A549 (cell line): ENCODE measurements around the gene SKAP1.

Experiments used
- CEBPB ChIP-seq, 2 experiments: fragments of >200 bp in 1 of 2; sonication (Bioruptor Twin) in 1 of 2; formaldehyde crosslinking in 1 of 2; IDR thresholded peaks; 2 replicates each; pipeline ENCODE4 v1.6.1; 2012 to 2016
- MAFK ChIP-seq: fragments of 450-650 bp; IDR thresholded peaks from 2 replicates; pipeline ENCODE4 v1.6.1; 2014; ENCODE audit not compliant: partially characterized antibody
- NR3C1 ChIP-seq: fragments of >200 bp; sonication (Bioruptor Twin); formaldehyde crosslinking; IDR thresholded peaks from 3 replicates; pipeline ENCODE4 v1.6.1; 2017
- POLR2A ChIP-seq: IDR thresholded peaks from 2 replicates; pipeline ENCODE4 v1.6.1; 2012; ENCODE audit warnings: mild to moderate bottlenecking, low read length
- RAD21 ChIP-seq, 2 experiments: fragments of >200 bp in 1 of 2; sonication (Bioruptor Twin) in 1 of 2; formaldehyde crosslinking in 1 of 2; IDR thresholded peaks in 1 of 2; conservative IDR thresholded peaks in 1 of 2; 2 replicates in 1 of 2; 3 replicates in 1 of 2; pipeline ENCODE4 v1.6.1; 2012 to 2018; ENCODE audit warnings: inconsistent platforms in 1 of 2
- REST ChIP-seq: fragments of 200-600 bp; sonication (generic); IDR thresholded peaks from 2 replicates; pipeline ENCODE4 v1.6.1; 2016; ENCODE audit warnings: antibody characterized with exemption, mild to moderate bottlenecking, moderate library complexity
- RFX5 ChIP-seq: fragments of 450-650 bp; IDR thresholded peaks from 2 replicates; pipeline ENCODE4 v1.7.1; 2014; ENCODE audit warnings: antibody characterized with exemption, mild to moderate bottlenecking, moderate library complexity
- SREBF2 ChIP-seq: fragments of 450-650 bp; IDR thresholded peaks from 2 replicates; pipeline ENCODE4 v1.6.1; 2014; ENCODE audit warnings: mild to moderate bottlenecking, moderate library complexity
- TP53 ChIP-seq: fragments of 250-450 bp; sonication (Bioruptor Pico); IDR thresholded peaks from 2 replicates; pipeline ENCODE4 v1.5.0; 2021; ENCODE audit warnings: mild to moderate bottlenecking, moderate library complexity
- ZFP36 ChIP-seq: fragments of 450-650 bp; IDR thresholded peaks from 2 replicates; pipeline ENCODE4 v1.6.1; 2014; ENCODE audit warnings: borderline replicate concordance; ENCODE audit not compliant: partially characterized antibody
- TF ChIP-seq, protein P1 (sequence below): fragments of >200 bp; sonication (Bioruptor Twin); formaldehyde crosslinking; IDR thresholded peaks from 3 replicates; pipeline ENCODE4 v1.5.1; 2016
- TF ChIP-seq, protein P2 (sequence below): fragments of 450-650 bp; IDR thresholded peaks from 2 replicates; pipeline ENCODE4 v1.6.1; 2014; ENCODE audit warnings: antibody characterized with exemption
- TF ChIP-seq, protein P3 (sequence below): fragments of >200 bp; sonication (Bioruptor Twin); formaldehyde crosslinking; IDR thresholded peaks from 3 replicates; pipeline ENCODE4 v1.6.1; 2016
- TF ChIP-seq, protein P4 (sequence below): IDR thresholded peaks from 2 replicates; pipeline ENCODE4 v1.6.1; 2012

GRCh38 chr17:48406936-48407567 lies 23.0 kb downstream of the SKAP1 start:
- TF ChIP-seq, protein P1, sequence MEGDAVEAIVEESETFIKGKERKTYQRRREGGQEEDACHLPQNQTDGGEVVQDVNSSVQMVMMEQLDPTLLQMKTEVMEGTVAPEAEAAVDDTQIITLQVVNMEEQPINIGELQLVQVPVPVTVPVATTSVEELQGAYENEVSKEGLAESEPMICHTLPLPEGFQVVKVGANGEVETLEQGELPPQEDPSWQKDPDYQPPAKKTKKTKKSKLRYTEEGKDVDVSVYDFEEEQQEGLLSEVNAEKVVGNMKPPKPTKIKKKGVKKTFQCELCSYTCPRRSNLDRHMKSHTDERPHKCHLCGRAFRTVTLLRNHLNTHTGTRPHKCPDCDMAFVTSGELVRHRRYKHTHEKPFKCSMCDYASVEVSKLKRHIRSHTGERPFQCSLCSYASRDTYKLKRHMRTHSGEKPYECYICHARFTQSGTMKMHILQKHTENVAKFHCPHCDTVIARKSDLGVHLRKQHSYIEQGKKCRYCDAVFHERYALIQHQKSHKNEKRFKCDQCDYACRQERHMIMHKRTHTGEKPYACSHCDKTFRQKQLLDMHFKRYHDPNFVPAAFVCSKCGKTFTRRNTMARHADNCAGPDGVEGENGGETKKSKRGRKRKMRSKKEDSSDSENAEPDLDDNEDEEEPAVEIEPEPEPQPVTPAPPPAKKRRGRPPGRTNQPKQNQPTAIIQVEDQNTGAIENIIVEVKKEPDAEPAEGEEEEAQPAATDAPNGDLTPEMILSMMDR, result no peak
- TF ChIP-seq RAD21 (conservative IDR thresholded peaks at IDR 0.05 in 1 of 2, IDR thresholded peaks at IDR 0.05 in 1 of 2) (no peak), SREBF2 (no peak), REST (no peak), RFX5 (no peak), CEBPB (IDR thresholded peaks at IDR 0.05) (no peak), TP53 (no peak), ZFP36 (no peak), MAFK (no peak), NR3C1 (no peak), POLR2A (no peak)
- TF ChIP-seq, protein P2, sequence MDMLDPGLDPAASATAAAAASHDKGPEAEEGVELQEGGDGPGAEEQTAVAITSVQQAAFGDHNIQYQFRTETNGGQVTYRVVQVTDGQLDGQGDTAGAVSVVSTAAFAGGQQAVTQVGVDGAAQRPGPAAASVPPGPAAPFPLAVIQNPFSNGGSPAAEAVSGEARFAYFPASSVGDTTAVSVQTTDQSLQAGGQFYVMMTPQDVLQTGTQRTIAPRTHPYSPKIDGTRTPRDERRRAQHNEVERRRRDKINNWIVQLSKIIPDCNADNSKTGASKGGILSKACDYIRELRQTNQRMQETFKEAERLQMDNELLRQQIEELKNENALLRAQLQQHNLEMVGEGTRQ, result no peak
- TF ChIP-seq, protein P3, sequence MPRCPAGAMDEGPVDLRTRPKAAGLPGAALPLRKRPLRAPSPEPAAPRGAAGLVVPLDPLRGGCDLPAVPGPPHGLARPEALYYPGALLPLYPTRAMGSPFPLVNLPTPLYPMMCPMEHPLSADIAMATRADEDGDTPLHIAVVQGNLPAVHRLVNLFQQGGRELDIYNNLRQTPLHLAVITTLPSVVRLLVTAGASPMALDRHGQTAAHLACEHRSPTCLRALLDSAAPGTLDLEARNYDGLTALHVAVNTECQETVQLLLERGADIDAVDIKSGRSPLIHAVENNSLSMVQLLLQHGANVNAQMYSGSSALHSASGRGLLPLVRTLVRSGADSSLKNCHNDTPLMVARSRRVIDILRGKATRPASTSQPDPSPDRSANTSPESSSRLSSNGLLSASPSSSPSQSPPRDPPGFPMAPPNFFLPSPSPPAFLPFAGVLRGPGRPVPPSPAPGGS, result no peak
- TF ChIP-seq, protein P4, sequence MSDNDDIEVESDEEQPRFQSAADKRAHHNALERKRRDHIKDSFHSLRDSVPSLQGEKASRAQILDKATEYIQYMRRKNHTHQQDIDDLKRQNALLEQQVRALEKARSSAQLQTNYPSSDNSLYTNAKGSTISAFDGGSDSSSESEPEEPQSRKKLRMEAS, result no peak
